NCI-H1436 (cell line): ENCODE measurements around the gene CLP1.
"Not testable (repeated sequence)": the region's sequence is repeated elsewhere in the genome, so short reads cannot be mapped to it uniquely, and the experiment has no call there.

Source experiments
- DNase-seq: peaks from one replicate; lab custom pipeline; 2025; lab: John Stamatoyannopoulos, UW

Gene CLP1

GRCh38 chr11:57667117-57667735 lies 9.7 kb downstream of the CLP1 start:
- DNase-seq: peak; percentile 94

GRCh38 chr11:57667736-57668433 lies 10.3 kb downstream of the CLP1 start, which contains the start of gene ZDHHC5:
Gene ZDHHC5, plus strand, starts transcription at chr11:57668114. Its CDS starts 4,977 bp downstream, at chr11:57673091.
- peak; percentile 97 for DNase-seq

- no peak for DNase-seq
Observed at GRCh38 chr11:57668434-57668782, 10.8 kb downstream of the CLP1 start.

GRCh38 chr11:57674251-57674650 lies 16.7 kb downstream of the CLP1 start:
- DNase-seq: no peak

- DNase-seq: no peak
Observed at GRCh38 chr11:57675176-57675941, 17.8 kb downstream of the CLP1 start.

GRCh38 chr11:57679396-57679795 lies 21.8 kb downstream of the CLP1 start:
- DNase-seq: no peak

- no peak for DNase-seq
Observed at GRCh38 chr11:57680552-57680874, 23.0 kb downstream of the CLP1 start.

GRCh38 chr11:57681168-57681567 lies 23.6 kb downstream of the CLP1 start:
- DNase-seq: no peak

GRCh38 chr11:57690474-57690873 lies 32.9 kb downstream of the CLP1 start:
- not testable (repeated sequence) for DNase-seq

GRCh38 chr11:57698843-57699365 lies 41.3 kb downstream of the CLP1 start:
- DNase-seq: no peak

- no peak for DNase-seq
Observed at GRCh38 chr11:57699813-57700212, 42.3 kb downstream of the CLP1 start.

GRCh38 chr11:57700425-57700824 lies 42.9 kb downstream of the CLP1 start:
- no peak for DNase-seq

GRCh38 chr11:57703341-57703740 lies 45.8 kb downstream of the CLP1 start:
- no peak for DNase-seq

GRCh38 chr11:57704932-57705331 lies 47.4 kb downstream of the CLP1 start:
- DNase-seq: no peak

GRCh38 chr11:57705432-57705831 lies 47.9 kb downstream of the CLP1 start:
- DNase-seq: not testable (repeated sequence)

- DNase-seq: no peak
Observed at GRCh38 chr11:57709802-57710367, 52.3 kb downstream of the CLP1 start.
